Measurements from ENCODE around the gene RRBP1. TPM values are rescaled to one million over a fixed set of nuclear protein-coding genes. Genes with fewer than 3 reads are reported as not detected.

The RRBP1 gene
- total RNA-seq, 2 donors from 2014 or later: 112 to 148 TPM

DNA sequence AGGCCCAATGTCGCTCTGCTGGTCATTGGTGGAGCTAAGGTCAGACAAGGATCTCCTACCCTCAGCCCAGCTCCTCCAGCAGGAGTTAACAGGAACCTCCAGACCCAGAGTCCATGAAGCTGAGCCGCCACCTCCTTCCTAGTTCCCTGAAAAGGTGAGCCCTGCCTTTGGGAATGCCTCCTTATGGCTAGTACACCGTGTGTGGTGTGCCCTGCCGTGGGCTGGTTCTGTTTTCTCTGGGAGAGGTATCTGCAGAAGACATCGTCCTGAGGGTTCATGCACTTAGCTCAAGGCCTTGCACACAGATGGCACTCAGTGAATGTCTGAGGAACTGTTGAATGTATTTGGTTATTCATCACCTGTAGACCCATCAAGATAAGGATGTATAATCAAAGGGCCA lies 33.0 kb upstream of the RRBP1 start:
- no peaks in the 10 kb centered on the region for H3K9me3 ChIP-seq
- H3K4me1 ChIP-seq (replicated peaks): no peaks in the 10 kb centered on the region
- no peak for DNase-seq (ENCODE audit: low spot score)
- no peaks in the 10 kb centered on the region for H3K27me3 ChIP-seq (replicated peaks; ENCODE audit: insufficient read depth)
- no peak overlapping the region for H3K27ac ChIP-seq
- 86% methylated on average over 5 of the region's 5 CpGs for WGBS
- H3K4me3 ChIP-seq: no peak overlapping the region
- no peaks in the 10 kb centered on the region for H3K36me3 ChIP-seq
- intact Hi-C loops (cut with DNase I): loop anchor here (10.0 kb wide), 1 partner anchor 90 kb away; no protein-coding TSS in a partner anchor
- no peak for TF ChIP-seq POLR2A (IDR thresholded peaks at IDR 0.05)

DNA sequence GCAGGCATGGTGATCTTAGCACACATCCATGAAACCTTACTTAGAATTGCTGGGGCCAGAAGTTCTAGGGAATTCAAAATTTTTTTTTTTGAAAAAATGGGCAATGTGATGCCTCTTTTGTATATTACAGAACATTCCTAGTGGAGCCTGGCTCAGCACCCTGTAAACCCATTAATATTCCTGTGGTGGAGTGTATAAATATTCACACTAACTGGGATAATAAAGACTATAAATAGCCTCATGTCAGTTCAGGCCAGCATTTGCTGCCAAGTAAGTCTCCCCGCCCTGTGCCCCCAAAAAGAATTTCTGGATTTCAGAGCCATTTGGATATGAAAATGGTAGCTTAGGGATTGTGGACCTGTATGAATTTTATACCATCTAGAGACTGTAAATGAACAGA lies 32.6 kb upstream of the RRBP1 start:
- Histone ChIP-seq H3K27ac (no peak overlapping the region), H3K4me3 (no peak overlapping the region), H3K36me3 (no peaks in the 10 kb centered on the region), H3K4me1 (replicated peaks) (no peaks in the 10 kb centered on the region), H3K27me3 (replicated peaks; ENCODE audit: insufficient read depth) (no peaks in the 10 kb centered on the region), H3K9me3 (no peaks in the 10 kb centered on the region)
- WGBS: 85% methylated on average over 1 of the region's 1 CpG
- TF ChIP-seq POLR2A (IDR thresholded peaks at IDR 0.05): no peak
- TF ChIP-seq POLR2AphosphoS5 (IDR thresholded peaks at IDR 0.05): no peak
- DNase-seq (ENCODE audit: low spot score): no peak
- intact Hi-C loops (cut with DNase I): loop anchor here (10.0 kb wide), 1 partner anchor 90 kb away; no protein-coding TSS in a partner anchor

DNA sequence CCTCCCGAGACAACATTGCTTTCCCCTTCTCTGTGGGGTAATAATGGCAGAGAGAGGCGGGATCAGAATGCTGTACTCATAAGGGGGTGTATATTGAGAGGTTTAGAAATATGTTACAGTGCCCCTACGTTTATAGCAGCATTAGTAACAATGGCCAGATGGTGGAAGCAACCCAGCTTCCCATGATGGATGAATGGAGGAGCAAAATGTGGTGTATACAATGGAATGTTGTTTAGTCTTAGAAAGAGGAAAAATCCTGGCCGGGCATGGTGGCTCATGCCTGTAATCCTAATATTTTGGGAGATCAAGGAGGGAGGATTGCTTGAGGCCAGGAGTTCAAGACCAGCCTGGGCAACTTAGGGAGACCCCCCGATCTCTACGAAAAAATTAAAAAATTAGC lies 30.7 kb upstream of the RRBP1 start:
- WGBS: 85% methylated on average over 6 of the region's 6 CpGs
- no peaks in the 10 kb centered on the region for H3K27me3 ChIP-seq (replicated peaks; ENCODE audit: insufficient read depth)
- no peak for DNase-seq (ENCODE audit: low spot score)
- intact Hi-C loops (cut with DNase I): loop anchor here (10.0 kb wide), 1 partner anchor 92 kb away; no protein-coding TSS in a partner anchor
- TF ChIP-seq, protein P1, sequence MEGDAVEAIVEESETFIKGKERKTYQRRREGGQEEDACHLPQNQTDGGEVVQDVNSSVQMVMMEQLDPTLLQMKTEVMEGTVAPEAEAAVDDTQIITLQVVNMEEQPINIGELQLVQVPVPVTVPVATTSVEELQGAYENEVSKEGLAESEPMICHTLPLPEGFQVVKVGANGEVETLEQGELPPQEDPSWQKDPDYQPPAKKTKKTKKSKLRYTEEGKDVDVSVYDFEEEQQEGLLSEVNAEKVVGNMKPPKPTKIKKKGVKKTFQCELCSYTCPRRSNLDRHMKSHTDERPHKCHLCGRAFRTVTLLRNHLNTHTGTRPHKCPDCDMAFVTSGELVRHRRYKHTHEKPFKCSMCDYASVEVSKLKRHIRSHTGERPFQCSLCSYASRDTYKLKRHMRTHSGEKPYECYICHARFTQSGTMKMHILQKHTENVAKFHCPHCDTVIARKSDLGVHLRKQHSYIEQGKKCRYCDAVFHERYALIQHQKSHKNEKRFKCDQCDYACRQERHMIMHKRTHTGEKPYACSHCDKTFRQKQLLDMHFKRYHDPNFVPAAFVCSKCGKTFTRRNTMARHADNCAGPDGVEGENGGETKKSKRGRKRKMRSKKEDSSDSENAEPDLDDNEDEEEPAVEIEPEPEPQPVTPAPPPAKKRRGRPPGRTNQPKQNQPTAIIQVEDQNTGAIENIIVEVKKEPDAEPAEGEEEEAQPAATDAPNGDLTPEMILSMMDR (IDR thresholded peaks at IDR 0.05): no peak
- TF ChIP-seq POLR2AphosphoS5 (IDR thresholded peaks at IDR 0.05): no peak
- no peak for TF ChIP-seq POLR2A (IDR thresholded peaks at IDR 0.05)
- no peak overlapping the region for H3K27ac ChIP-seq
- H3K9me3 ChIP-seq: no peaks in the 10 kb centered on the region
- no peak overlapping the region for H3K4me3 ChIP-seq
- no peaks in the 10 kb centered on the region for H3K36me3 ChIP-seq
- H3K4me1 ChIP-seq (replicated peaks): no peaks in the 10 kb centered on the region

DNA sequence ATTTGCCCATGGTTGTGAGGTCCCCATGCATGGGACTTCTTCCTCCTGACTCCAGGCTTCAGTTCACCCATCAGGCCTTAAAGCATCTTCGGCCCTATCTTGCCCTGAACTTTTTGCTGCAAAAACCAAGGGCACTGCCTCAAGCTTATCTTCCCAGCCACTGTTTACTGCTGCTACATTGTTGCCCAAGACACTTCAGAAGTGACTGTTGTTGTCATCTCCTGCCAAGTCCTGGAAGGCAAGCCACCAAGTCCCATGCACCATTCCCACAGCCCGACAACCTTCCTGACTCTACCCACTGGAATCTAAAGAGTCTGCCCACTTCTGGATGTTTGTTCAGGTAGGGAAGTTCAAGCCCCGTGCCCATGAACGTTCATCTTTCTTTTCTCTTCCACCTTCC lies 30.2 kb upstream of the RRBP1 start:
- no peak for DNase-seq (ENCODE audit: low spot score)
- WGBS: 92% methylated on average over 4 of the region's 4 CpGs
- no peak overlapping the region for H3K4me3 ChIP-seq
- H3K36me3 ChIP-seq: no peaks in the 10 kb centered on the region
- no peaks in the 10 kb centered on the region for H3K27me3 ChIP-seq (replicated peaks; ENCODE audit: insufficient read depth)
- H3K9me3 ChIP-seq: no peaks in the 10 kb centered on the region
- TF ChIP-seq, protein P1 (IDR thresholded peaks at IDR 0.05): no peak
- no peak for TF ChIP-seq POLR2AphosphoS5 (IDR thresholded peaks at IDR 0.05)
- TF ChIP-seq POLR2A (IDR thresholded peaks at IDR 0.05): no peak
- no peaks in the 10 kb centered on the region for H3K4me1 ChIP-seq (replicated peaks)
- H3K27ac ChIP-seq: no peak overlapping the region
- intact Hi-C loops (cut with DNase I): loop anchor here (10.0 kb wide), 1 partner anchor 93 kb away; no protein-coding TSS in a partner anchor

DNA sequence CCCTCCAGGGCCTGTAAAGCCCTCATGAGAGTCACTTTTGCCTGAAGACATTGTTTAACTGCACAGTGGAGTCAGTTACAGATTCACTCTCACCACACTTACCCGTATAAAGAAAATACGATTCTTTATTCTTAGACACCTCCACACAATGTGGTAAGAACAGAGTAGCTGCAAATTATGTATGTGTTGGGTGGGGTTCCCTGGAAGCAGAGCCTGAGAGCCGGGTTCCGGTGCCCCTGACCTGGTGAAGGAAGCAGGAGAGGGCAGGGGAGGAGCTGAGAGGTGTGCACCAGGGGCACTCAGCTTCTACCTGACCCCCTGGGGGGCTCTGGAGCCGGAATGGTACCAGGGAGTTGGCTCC lies 29.2 kb upstream of the RRBP1 start:
- intact Hi-C loops (cut with DNase I): loop anchor here (10.0 kb wide), 1 partner anchor 94 kb away; no protein-coding TSS in a partner anchor
- no peak overlapping the region for H3K4me3 ChIP-seq
- H3K4me1 ChIP-seq (replicated peaks): no peaks in the 10 kb centered on the region
- WGBS: 45% methylated on average over 5 of the region's 5 CpGs
- no peaks in the 10 kb centered on the region for H3K9me3 ChIP-seq
- no peak for DNase-seq (ENCODE audit: low spot score)
- H3K27ac ChIP-seq: no peak overlapping the region
- no peaks in the 10 kb centered on the region for H3K36me3 ChIP-seq
- TF ChIP-seq, protein P1 (IDR thresholded peaks at IDR 0.05): no peak
- TF ChIP-seq POLR2A (IDR thresholded peaks at IDR 0.05) (no peak), POLR2AphosphoS5 (IDR thresholded peaks at IDR 0.05) (no peak)
- H3K27me3 ChIP-seq (replicated peaks; ENCODE audit: insufficient read depth): no peaks in the 10 kb centered on the region
